ENCODE results near the gene CPEB3.

DNA sequence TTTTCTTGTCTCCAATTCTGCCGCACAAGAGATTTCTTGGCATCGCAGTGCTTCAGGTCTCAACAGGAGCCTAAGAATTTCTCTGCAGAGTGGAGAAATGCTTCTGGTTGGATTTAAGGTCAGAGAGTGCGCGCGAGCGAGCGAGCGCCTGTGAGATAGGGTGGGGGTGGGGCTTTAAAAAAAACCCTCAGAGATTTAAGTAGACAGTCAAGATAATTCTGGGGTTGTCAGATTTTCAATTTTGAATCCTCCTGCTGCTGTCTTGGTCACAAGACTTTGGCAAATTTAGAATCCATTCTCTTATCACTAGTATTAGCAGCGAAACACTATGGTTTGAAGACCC lies 49.7 kb downstream of the CPEB3 start:
- TF ChIP-seq, protein P1, sequence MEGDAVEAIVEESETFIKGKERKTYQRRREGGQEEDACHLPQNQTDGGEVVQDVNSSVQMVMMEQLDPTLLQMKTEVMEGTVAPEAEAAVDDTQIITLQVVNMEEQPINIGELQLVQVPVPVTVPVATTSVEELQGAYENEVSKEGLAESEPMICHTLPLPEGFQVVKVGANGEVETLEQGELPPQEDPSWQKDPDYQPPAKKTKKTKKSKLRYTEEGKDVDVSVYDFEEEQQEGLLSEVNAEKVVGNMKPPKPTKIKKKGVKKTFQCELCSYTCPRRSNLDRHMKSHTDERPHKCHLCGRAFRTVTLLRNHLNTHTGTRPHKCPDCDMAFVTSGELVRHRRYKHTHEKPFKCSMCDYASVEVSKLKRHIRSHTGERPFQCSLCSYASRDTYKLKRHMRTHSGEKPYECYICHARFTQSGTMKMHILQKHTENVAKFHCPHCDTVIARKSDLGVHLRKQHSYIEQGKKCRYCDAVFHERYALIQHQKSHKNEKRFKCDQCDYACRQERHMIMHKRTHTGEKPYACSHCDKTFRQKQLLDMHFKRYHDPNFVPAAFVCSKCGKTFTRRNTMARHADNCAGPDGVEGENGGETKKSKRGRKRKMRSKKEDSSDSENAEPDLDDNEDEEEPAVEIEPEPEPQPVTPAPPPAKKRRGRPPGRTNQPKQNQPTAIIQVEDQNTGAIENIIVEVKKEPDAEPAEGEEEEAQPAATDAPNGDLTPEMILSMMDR (IDR thresholded peaks at IDR 0.05 in 8 of 11, conservative IDR thresholded peaks at IDR 0.05 in 3 of 11), result no peak
- TF ChIP-seq POLR2A (IDR thresholded peaks at IDR 0.05), result no peak
